OCI-LY1 (cell line): ENCODE measurements around the gene NCDN.

Experiments used
- H2AFZ ChIP-seq: fragments of 200-600 bp; sonication (generic), shearing (Covaris generic); 2 replicates; pipeline ENCODE4 v1.6.0; 2014; ENCODE audit warnings: antibody characterized with exemption, mild to moderate bottlenecking, low read length
- H3F3A ChIP-seq: fragments of 200-600 bp; sonication (generic), shearing (Covaris generic); 2 replicates; pipeline ENCODE4 v1.6.0; 2014; ENCODE audit warnings: mild to moderate bottlenecking, antibody characterized with exemption, low read length, moderate library complexity; ENCODE audit not compliant: insufficient read depth
- H3K27ac ChIP-seq: fragments of 200-600 bp; sonication (generic); 2 replicates; pipeline ENCODE4 v1.5.1; 2014; ENCODE audit warnings: low read length, mixed run types, mild to moderate bottlenecking, low read depth; ENCODE audit not compliant: poor library complexity, severe bottlenecking
- H3K27me3 ChIP-seq: fragments of 200-600 bp; sonication (generic); 2 replicates; pipeline ENCODE4 v1.6.0; 2014; ENCODE audit warnings: antibody characterized with exemption, mild to moderate bottlenecking, low read length, moderate library complexity; ENCODE audit not compliant: insufficient read depth
- H3K36me3 ChIP-seq: fragments of 200-600 bp; sonication (generic); 2 replicates; pipeline ENCODE4 v1.6.1; 2014; ENCODE audit warnings: mild to moderate bottlenecking, antibody characterized with exemption, low read length, moderate library complexity, mixed read lengths; ENCODE audit not compliant: insufficient read depth
- H3K4me1 ChIP-seq: fragments of 200-600 bp; sonication (generic); 2 replicates; pipeline ENCODE4 v1.5.1; 2014; ENCODE audit warnings: mild to moderate bottlenecking, low read length, moderate library complexity; ENCODE audit not compliant: insufficient read depth, severe bottlenecking
- H3K4me2 ChIP-seq: fragments of 200-600 bp; sonication (generic), shearing (Covaris generic); 2 replicates; pipeline ENCODE4 v1.6.1; 2014; ENCODE audit warnings: low read length
- H3K4me3 ChIP-seq: fragments of 200-600 bp; sonication (generic); 2 replicates; pipeline ENCODE4 v1.5.1; 2014; ENCODE audit warnings: low read length, low read depth, mild to moderate bottlenecking, mixed read lengths; ENCODE audit not compliant: poor library complexity, severe bottlenecking
- H3K79me2 ChIP-seq: fragments of 200-600 bp; shearing (Covaris generic); 2 replicates; pipeline ENCODE4 v1.6.1; 2016; ENCODE audit warnings: mixed run types, low read length, mixed read lengths; ENCODE audit not compliant: insufficient read depth
- H3K9ac ChIP-seq: fragments of 200-600 bp; sonication (generic), shearing (Covaris generic); 2 replicates; pipeline ENCODE4 v1.6.1; 2014; ENCODE audit warnings: mild to moderate bottlenecking, low read length, mixed read lengths
- H3K9me2 ChIP-seq: fragments of 200-600 bp; sonication (generic), shearing (Covaris generic); 2 replicates; pipeline ENCODE4 v1.6.1; 2014; ENCODE audit warnings: low read depth, mild to moderate bottlenecking, low read length, mixed read lengths
- H3K9me3 ChIP-seq: fragments of 200-600 bp; shearing (Covaris generic); 2 replicates; pipeline ENCODE4 v1.6.1; 2014; ENCODE audit warnings: low read length, mixed read lengths
- H4K20me1 ChIP-seq: fragments of 200-600 bp; sonication (generic), shearing (Covaris generic); 2 replicates; pipeline ENCODE4 v1.6.0; 2016; ENCODE audit warnings: mild to moderate bottlenecking, low read length; ENCODE audit not compliant: insufficient read depth
- CTCF ChIP-seq: fragments of 200-600 bp; sonication (generic), shearing (Covaris generic); IDR thresholded peaks from 2 replicates; pipeline ENCODE4 v1.5.1; 2017; ENCODE audit warnings: mild to moderate bottlenecking, antibody characterized with exemption, low read length, moderate library complexity, mixed read lengths
- EZH2 ChIP-seq: fragments of 200-600 bp; sonication (generic), shearing (Covaris generic); IDR thresholded peaks from 2 replicates; pipeline ENCODE4 v1.8.0; 2017; ENCODE audit warnings: borderline replicate concordance, mixed run types, mild to moderate bottlenecking, antibody characterized with exemption, low read length, moderate library complexity, mixed read lengths

The NCDN gene

GRCh38 chr1:35558374-35559316, 1.0 kb downstream of the NCDN start:
- H3K4me3 ChIP-seq: peak overlapping the region; percentile 88
- no peak overlapping the region for H2AFZ ChIP-seq
- peaks cover 11% of the 10 kb centered on the region; the same call in 1 of the 2 replicates for H3K36me3 ChIP-seq

GRCh38 chr1:35559317-35559944, 1.8 kb downstream of the NCDN start:
- Histone ChIP-seq H3K27me3 (no peaks in the 10 kb centered on the region), H3K9ac (no peak overlapping the region), H3K9me3 (no peaks in the 10 kb centered on the region), H2AFZ (no peak overlapping the region), H3K36me3 (peaks cover 7% of the 10 kb centered on the region; the same call in 1 of the 2 replicates), H3F3A (peaks cover 6% of the 10 kb centered on the region; the same call in 1 of the 2 replicates), H3K9me2 (no peaks in the 10 kb centered on the region), H3K27ac (peak overlapping the region; percentile 39), H3K4me3 (no peak overlapping the region), H3K4me2 (peak overlapping the region; percentile 93; the same call in 1 of the 2 replicates), H3K4me1 (peaks cover 38% of the 10 kb centered on the region), H3K79me2 (no peaks in the 10 kb centered on the region; the same call in 1 of the 2 replicates), H4K20me1 (no peaks in the 10 kb centered on the region)
- TF ChIP-seq CTCF (no peak), EZH2 (no peak)

More at GRCh38 chr1:35558374-35559316, 1.0 kb downstream of the NCDN start:
- Histone ChIP-seq H3F3A (peaks cover 6% of the 10 kb centered on the region; the same call in 1 of the 2 replicates), H3K4me1 (peaks cover 39% of the 10 kb centered on the region), H3K9me3 (no peaks in the 10 kb centered on the region), H3K79me2 (no peaks in the 10 kb centered on the region; the same call in 1 of the 2 replicates), H3K9me2 (no peaks in the 10 kb centered on the region), H3K27me3 (no peaks in the 10 kb centered on the region), H4K20me1 (no peaks in the 10 kb centered on the region), H3K4me2 (peak overlapping the region; percentile 93), H3K9ac (peak overlapping the region; percentile 82), H3K27ac (peak overlapping the region; percentile 46)
- TF ChIP-seq CTCF (no peak), EZH2 (no peak)

GRCh38 chr1:35560256-35561225, 2.9 kb downstream of the NCDN start:
- Histone ChIP-seq H3K27me3 (no peaks in the 10 kb centered on the region), H3K4me3 (no peak overlapping the region), H3F3A (peaks cover 6% of the 10 kb centered on the region; the same call in 1 of the 2 replicates), H3K36me3 (peaks cover 7% of the 10 kb centered on the region; the same call in 1 of the 2 replicates), H3K4me2 (no peak overlapping the region), H4K20me1 (no peaks in the 10 kb centered on the region), H3K9me3 (no peaks in the 10 kb centered on the region), H3K27ac (no peak overlapping the region), H3K4me1 (peaks cover 27% of the 10 kb centered on the region), H3K9ac (no peak overlapping the region), H3K9me2 (no peaks in the 10 kb centered on the region), H3K79me2 (no peaks in the 10 kb centered on the region; the same call in 1 of the 2 replicates), H2AFZ (no peak overlapping the region)
- no peak for TF ChIP-seq CTCF
- TF ChIP-seq EZH2: no peak
